Measurements from ENCODE around the gene ATXN2. TPM values are rescaled to one million over a fixed set of nuclear protein-coding genes. Genes with fewer than 3 reads are reported as not detected.
"Not testable (repeated sequence)": the region's sequence is repeated elsewhere in the genome, so short reads cannot be mapped to it uniquely, and the experiment has no call there.

ATXN2 gene
- total RNA-seq, 1 donor from 2014 or later: 42.8 TPM

DNA sequence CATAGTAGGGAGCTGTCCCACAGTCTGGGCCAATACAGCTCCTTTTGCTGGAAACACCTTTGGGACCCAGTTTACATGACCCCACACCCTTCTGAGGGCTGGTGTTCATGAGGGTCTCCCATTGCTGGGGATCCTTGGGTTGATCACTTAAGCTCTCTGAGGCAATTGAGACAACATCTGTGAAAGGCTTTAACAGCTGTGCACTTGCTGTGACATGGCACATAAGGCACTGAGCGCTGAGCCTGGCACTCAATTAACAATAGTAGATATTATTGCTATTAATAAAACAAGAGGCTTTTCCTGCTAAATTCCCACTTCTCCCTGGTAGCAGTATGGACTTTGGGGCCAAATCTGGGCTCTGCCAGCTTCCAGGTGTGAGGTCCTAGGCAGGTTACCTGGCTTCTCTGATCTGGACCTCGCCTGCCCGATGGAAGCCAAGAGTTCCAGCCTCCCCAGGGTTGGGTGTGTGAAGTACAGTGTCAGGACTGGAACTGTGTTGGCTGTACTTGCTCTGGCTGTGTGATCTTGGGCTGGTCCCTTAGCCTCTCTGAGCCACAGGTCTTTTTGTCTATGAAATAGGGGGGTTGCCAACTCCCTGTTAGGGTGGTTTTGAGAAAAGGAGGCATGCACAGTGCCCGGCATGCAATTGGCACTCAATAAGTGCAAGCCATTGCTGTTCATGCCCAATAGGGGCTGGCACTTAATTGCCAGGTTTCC lies 190.3 kb downstream of the ATXN2 start:
- Histone ChIP-seq H3K9me3 (ENCODE audit: control insufficient read depth in 3 of 3, low read length in 3 of 3) (no peaks in the 10 kb centered on the region), H3K9ac (ENCODE audit: low read depth in 1 of 3, low read length in 3 of 3) (peak overlapping the region in 2 of 3 donors; percentile 32 to 62), H3K27ac (ENCODE audit: low read depth, low read length) (peak overlapping the region; percentile 42), H3K36me3 (ENCODE audit: control insufficient read depth in 3 of 3, insufficient read depth in 3 of 3, low read length in 3 of 3) (no peaks in the 10 kb centered on the region), H3K27me3 (ENCODE audit: control insufficient read depth in 3 of 3, insufficient read depth in 3 of 3, low read length in 3 of 3) (no peaks in the 10 kb centered on the region), H3K4me3 (ENCODE audit: low read length in 3 of 3) (peak overlapping the region in 2 of 3 donors; percentile 15 to 49), H3K4me1 (ENCODE audit: control insufficient read depth in 3 of 3, insufficient read depth in 3 of 3, low read length in 3 of 3) (peaks cover 49 to 84% (median 82%) of the 10 kb centered on the region in 3 donors)

GRCh38 chr12:111408116-111408440 lies 191.0 kb downstream of the ATXN2 start:
- peak overlapping the region; percentile 33 for H3K27ac ChIP-seq (ENCODE audit: low read depth, low read length)
- no peaks in the 10 kb centered on the region for H3K27me3 ChIP-seq (ENCODE audit: control insufficient read depth in 3 of 3, insufficient read depth in 3 of 3, low read length in 3 of 3)
- peaks cover 51 to 84% (median 81%) of the 10 kb centered on the region in 3 donors for H3K4me1 ChIP-seq (ENCODE audit: control insufficient read depth in 3 of 3, insufficient read depth in 3 of 3, low read length in 3 of 3)
- peak overlapping the region in 1 of 3 donors; percentile 32 for H3K9ac ChIP-seq (ENCODE audit: low read depth in 1 of 3, low read length in 3 of 3)
- no peaks in the 10 kb centered on the region for H3K36me3 ChIP-seq (ENCODE audit: control insufficient read depth in 3 of 3, insufficient read depth in 3 of 3, low read length in 3 of 3)
- peak overlapping the region; percentile 29 to 87 (median 75) for H3K4me3 ChIP-seq (ENCODE audit: low read length in 3 of 3)
- H3K9me3 ChIP-seq (ENCODE audit: control insufficient read depth in 3 of 3, low read length in 3 of 3): no peaks in the 10 kb centered on the region

DNA sequence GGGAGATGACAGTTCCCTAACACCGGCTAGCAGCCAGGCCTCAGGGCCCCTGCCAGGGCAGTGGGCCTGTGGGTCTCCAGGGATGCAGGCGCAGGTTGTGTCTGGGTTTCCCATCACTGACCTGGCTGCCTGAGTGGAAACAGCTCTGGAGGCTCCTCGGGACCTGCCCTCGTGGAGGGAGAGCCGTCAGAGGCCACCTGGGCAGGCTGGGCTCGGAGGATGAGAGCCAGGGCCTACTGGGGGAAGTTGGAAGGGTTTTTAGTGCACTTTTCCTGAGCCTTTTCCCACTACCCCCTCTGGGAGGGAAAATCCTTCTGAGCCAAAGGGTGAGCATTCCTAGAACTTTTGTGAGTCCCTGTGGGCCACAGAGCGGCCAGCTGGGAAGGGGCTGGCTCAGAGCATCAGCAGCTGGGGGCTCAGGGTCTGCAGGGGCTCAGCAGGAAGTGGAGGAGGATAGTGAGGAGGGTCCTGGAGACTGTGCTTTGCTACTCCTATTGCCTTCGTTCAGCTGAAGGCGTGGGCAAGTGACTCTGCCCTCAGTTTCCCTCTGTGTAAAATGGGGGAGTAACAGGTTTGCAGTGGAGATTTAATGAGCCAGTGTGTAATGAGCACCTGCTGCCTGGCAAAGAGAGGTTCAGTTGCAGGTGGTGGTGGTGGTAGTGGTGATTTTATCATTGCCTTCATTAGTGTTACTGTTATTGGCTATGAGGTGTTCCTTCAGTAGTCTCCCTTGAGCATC lies 191.6 kb downstream of the ATXN2 start:
- H3K27ac ChIP-seq (ENCODE audit: low read depth, low read length): peak overlapping the region; percentile 84
- H3K4me3 ChIP-seq (ENCODE audit: low read length in 3 of 3): peak overlapping the region; percentile 75 to 87 (median 86)
- H3K9me3 ChIP-seq (ENCODE audit: control insufficient read depth in 3 of 3, low read length in 3 of 3): no peaks in the 10 kb centered on the region
- H3K36me3 ChIP-seq (ENCODE audit: control insufficient read depth in 3 of 3, insufficient read depth in 3 of 3, low read length in 3 of 3): no peaks in the 10 kb centered on the region
- H3K9ac ChIP-seq (ENCODE audit: low read depth in 1 of 3, low read length in 3 of 3): peak overlapping the region; percentile 77 to 91 (median 88)
- H3K27me3 ChIP-seq (ENCODE audit: control insufficient read depth in 3 of 3, insufficient read depth in 3 of 3, low read length in 3 of 3): no peaks in the 10 kb centered on the region
- peaks cover 54 to 87% (median 80%) of the 10 kb centered on the region in 3 donors for H3K4me1 ChIP-seq (ENCODE audit: control insufficient read depth in 3 of 3, insufficient read depth in 3 of 3, low read length in 3 of 3)

DNA sequence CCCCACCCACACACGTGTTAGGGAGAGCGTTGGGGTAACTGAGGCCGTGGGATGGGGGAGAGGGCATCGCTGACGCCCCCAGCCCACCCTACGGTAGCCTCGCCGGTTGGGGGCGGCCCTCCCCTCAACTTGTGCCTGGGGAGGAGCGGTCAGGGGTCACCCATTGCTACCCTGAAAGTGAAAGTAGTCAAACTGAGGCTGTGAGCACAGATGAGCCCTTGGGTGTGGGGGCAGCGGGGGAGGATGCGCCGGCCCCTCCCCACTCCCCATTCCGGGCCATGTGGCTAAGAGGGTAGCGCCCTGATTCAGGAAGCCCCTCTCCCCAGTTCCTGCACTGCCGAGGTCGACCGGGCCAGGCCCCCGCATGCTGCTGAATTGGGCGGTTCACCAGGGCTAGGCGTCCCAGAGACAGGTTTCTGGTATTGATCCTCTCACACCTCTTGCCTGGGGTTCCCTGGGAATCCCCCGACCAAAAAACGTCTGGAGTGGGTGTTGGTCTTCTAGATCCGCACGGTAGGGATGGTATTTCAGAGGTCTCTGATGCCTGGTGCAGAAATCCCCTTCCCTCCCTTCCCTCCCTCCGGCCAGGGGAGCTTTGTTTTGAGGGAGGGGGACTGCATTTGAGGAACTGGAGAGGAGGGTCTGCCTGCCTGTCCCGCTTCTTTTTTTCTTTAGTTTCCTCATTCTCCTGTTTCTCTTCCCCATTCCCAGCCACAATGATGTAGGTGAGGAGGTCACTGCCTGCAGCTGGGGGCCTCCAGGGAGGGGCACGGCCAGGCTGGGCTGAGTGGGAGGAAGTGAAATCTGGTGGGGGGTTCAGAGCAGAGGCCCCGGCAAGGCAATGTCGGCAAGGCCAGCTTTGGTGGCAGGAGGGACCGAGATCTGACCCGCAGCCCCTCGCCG lies 192.4 kb downstream of the ATXN2 start:
- Histone ChIP-seq H3K27me3 (ENCODE audit: control insufficient read depth in 3 of 3, insufficient read depth in 3 of 3, low read length in 3 of 3) (no peaks in the 10 kb centered on the region), H3K9ac (ENCODE audit: low read depth in 1 of 3, low read length in 3 of 3) (peak overlapping the region; percentile 77 to 91 (median 88)), H3K36me3 (ENCODE audit: control insufficient read depth in 3 of 3, insufficient read depth in 3 of 3, low read length in 3 of 3) (no peaks in the 10 kb centered on the region), H3K9me3 (ENCODE audit: control insufficient read depth in 3 of 3, low read length in 3 of 3) (no peaks in the 10 kb centered on the region), H3K4me1 (ENCODE audit: control insufficient read depth in 3 of 3, insufficient read depth in 3 of 3, low read length in 3 of 3) (peaks cover 54 to 79% (median 72%) of the 10 kb centered on the region in 3 donors), H3K27ac (ENCODE audit: low read depth, low read length) (peak overlapping the region; percentile 84), H3K4me3 (ENCODE audit: low read length in 3 of 3) (peak overlapping the region; percentile 75 to 87 (median 86))

DNA sequence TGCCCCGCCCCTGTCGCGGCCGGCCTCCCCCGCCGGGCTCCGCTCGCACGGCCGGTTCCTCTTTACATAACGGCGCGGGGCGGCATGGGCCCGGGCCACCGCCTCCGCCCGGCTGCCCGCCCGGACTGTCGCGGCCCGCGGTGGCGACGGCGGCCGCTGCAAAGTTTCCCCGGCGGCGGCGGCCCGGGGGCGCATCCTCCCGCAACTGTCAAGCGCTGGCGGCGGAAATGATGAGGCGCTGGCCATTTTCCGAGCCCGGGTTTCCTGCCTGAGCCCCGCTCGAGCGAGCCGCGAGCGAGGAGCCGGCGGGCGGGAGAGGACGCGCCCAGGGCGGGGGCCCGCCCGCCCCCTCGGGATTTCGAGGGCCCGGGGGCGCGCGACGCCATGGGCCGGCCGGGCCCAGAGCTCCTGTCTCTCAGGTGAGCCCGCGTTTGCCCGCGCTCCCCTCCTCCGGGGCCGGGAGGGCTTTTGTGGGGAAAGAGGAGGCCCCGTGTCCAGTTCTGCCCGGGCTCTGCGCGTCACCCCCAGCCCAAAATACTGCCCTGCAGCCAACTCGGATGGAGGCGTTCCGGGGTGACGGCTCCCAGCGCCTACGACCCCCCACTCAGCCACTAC lies 193.1 kb downstream of the ATXN2 start, which contains the start of gene SH2B3:
TSS of gene SH2B3 (plus strand) at position 65 of the 615 bp plus-strand sequence. CDS start 12,223 bp downstream, outside the sequence.
- Histone ChIP-seq H3K36me3 (ENCODE audit: control insufficient read depth in 3 of 3, insufficient read depth in 3 of 3, low read length in 3 of 3) (no peaks in the 10 kb centered on the region), H3K4me1 (ENCODE audit: control insufficient read depth in 3 of 3, insufficient read depth in 3 of 3, low read length in 3 of 3) (peaks cover 48 to 72% (median 64%) of the 10 kb centered on the region in 3 donors)

GRCh38 chr12:111405149-111405858 lies 193.8 kb downstream of the ATXN2 start:
- Histone ChIP-seq H3K36me3 (ENCODE audit: control insufficient read depth in 3 of 3, insufficient read depth in 3 of 3, low read length in 3 of 3) (no peaks in the 10 kb centered on the region), H3K9ac (ENCODE audit: low read depth in 1 of 3, low read length in 3 of 3) (peak overlapping the region in 2 of 3 donors; percentile 14 to 69), H3K27me3 (ENCODE audit: control insufficient read depth in 3 of 3, insufficient read depth in 3 of 3, low read length in 3 of 3) (no peaks in the 10 kb centered on the region), H3K4me1 (ENCODE audit: control insufficient read depth in 3 of 3, insufficient read depth in 3 of 3, low read length in 3 of 3) (peaks cover 42 to 66% (median 57%) of the 10 kb centered on the region in 3 donors), H3K4me3 (ENCODE audit: low read length in 3 of 3) (peak overlapping the region; percentile 49 to 87 (median 81)), H3K9me3 (ENCODE audit: control insufficient read depth in 3 of 3, low read length in 3 of 3) (no peaks in the 10 kb centered on the region), H3K27ac (ENCODE audit: low read depth, low read length) (peak overlapping the region; percentile 60)

More for the DNA sequence above, 193.1 kb downstream of the ATXN2 start, which contains the start of gene SH2B3:
- Histone ChIP-seq H3K4me3 (ENCODE audit: low read length in 3 of 3) (peak within 1 kb of the TSS; percentile 75 to 87 (median 86)), H3K27ac (ENCODE audit: low read depth, low read length) (peak within 1 kb of the TSS; percentile 84), H3K27me3 (ENCODE audit: control insufficient read depth in 3 of 3, insufficient read depth in 3 of 3, low read length in 3 of 3) (no peaks in the 10 kb centered on the region), H3K9ac (ENCODE audit: low read depth in 1 of 3, low read length in 3 of 3) (peak within 1 kb of the TSS; percentile 77 to 91 (median 88)), H3K9me3 (ENCODE audit: control insufficient read depth in 3 of 3, low read length in 3 of 3) (no peaks in the 10 kb centered on the region)

DNA sequence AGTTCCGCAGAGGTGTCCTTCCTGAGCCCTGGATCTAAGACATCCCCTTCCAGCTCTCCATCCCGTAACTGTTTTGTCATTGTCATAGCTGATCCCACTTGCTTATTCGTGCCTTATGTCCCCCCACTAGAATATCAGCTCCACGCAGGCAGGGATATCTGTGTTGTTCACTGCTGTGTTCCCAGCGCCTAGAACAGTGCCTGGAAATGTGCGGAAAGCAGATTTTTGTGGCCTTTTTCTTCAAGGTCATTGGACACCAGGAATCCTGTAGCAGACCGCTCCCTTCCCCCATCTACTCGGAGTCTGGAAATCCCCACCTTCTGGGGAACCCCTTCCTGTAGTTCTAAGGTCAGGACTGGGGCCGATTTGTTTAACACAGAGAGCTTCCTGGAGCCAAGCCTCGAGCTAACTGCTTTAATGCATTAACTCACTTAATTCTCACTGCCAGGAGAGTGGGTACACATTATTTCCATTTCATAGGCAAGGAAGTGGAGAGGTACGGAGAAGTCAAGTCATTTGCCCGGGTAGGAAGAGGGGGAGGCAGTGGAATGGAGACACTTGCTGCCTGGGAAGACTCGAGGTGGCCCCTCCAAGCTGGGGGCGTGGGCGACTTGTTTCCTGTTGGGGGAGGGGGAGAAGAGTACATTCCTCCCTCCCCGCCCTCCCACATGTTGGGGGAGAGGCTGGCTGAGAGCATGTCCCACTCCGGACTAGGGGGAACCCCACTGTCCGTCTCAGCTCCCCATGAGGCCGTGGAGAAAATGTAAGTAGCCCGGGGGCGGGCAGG lies 194.6 kb downstream of the ATXN2 start:
- Histone ChIP-seq H3K36me3 (ENCODE audit: control insufficient read depth in 3 of 3, insufficient read depth in 3 of 3, low read length in 3 of 3) (no peaks in the 10 kb centered on the region), H3K9me3 (ENCODE audit: control insufficient read depth in 3 of 3, low read length in 3 of 3) (no peaks in the 10 kb centered on the region), H3K9ac (ENCODE audit: low read depth in 1 of 3, low read length in 3 of 3) (peak overlapping the region in 2 of 3 donors; percentile 14 to 69), H3K27me3 (ENCODE audit: control insufficient read depth in 3 of 3, insufficient read depth in 3 of 3, low read length in 3 of 3) (no peaks in the 10 kb centered on the region), H3K4me3 (ENCODE audit: low read length in 3 of 3) (peak overlapping the region; percentile 38 to 87 (median 81)), H3K4me1 (ENCODE audit: control insufficient read depth in 3 of 3, insufficient read depth in 3 of 3, low read length in 3 of 3) (peaks cover 37 to 58% (median 50%) of the 10 kb centered on the region in 3 donors), H3K27ac (ENCODE audit: low read depth, low read length) (peak overlapping the region; percentile 60)

DNA sequence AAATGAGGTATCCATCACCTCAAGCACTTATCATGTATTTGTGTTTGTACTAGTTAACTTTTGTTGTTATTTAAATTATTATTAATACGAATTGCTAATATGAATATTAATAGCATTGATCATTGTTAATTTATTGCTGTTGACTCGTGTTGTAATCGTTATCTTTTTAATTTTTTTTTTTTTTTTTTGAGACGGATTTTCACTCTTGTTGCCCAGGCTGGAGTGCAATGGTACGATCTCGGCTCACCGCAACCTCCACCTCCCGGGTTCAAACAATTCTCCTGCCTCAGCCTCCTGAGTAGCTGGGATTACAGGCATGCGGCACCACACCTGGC lies 196.7 kb downstream of the ATXN2 start:
- not testable (repeated sequence) for H3K9me3 ChIP-seq (ENCODE audit: control insufficient read depth in 3 of 3, low read length in 3 of 3); H3K27me3 ChIP-seq (ENCODE audit: control insufficient read depth in 3 of 3, insufficient read depth in 3 of 3, low read length in 3 of 3); H3K9ac ChIP-seq (ENCODE audit: low read depth in 1 of 3, low read length in 3 of 3); H3K36me3 ChIP-seq (ENCODE audit: control insufficient read depth in 3 of 3, insufficient read depth in 3 of 3, low read length in 3 of 3); H3K4me3 ChIP-seq (ENCODE audit: low read length in 3 of 3)
- peak overlapping the region; percentile 83 for H3K27ac ChIP-seq (ENCODE audit: low read depth, low read length)
- H3K4me1 ChIP-seq (ENCODE audit: control insufficient read depth in 3 of 3, insufficient read depth in 3 of 3, low read length in 3 of 3): peaks cover 22 to 37% (median 31%) of the 10 kb centered on the region in 3 donors
